GM18858 (cell line): ENCODE measurements around the gene ADGRV1.
"Not testable (repeated sequence)": the region's sequence is repeated elsewhere in the genome, so short reads cannot be mapped to it uniquely, and the experiment has no call there.

Experiments
- ATAC-seq: cut with Tn5 transposase; IDR thresholded peaks from one replicate; pipeline ENCODE4 v1.9.1; 2021; ENCODE audit not compliant: unreplicated experiment

The ADGRV1 gene

GRCh38 chr5:91049800-91050199, 491.2 kb downstream of the ADGRV1 start:
- no peak for ATAC-seq

- ATAC-seq: not testable (repeated sequence)
These were observed 493.8 kb downstream of the ADGRV1 start for GRCh38 chr5:91052411-91052810.

DNA sequence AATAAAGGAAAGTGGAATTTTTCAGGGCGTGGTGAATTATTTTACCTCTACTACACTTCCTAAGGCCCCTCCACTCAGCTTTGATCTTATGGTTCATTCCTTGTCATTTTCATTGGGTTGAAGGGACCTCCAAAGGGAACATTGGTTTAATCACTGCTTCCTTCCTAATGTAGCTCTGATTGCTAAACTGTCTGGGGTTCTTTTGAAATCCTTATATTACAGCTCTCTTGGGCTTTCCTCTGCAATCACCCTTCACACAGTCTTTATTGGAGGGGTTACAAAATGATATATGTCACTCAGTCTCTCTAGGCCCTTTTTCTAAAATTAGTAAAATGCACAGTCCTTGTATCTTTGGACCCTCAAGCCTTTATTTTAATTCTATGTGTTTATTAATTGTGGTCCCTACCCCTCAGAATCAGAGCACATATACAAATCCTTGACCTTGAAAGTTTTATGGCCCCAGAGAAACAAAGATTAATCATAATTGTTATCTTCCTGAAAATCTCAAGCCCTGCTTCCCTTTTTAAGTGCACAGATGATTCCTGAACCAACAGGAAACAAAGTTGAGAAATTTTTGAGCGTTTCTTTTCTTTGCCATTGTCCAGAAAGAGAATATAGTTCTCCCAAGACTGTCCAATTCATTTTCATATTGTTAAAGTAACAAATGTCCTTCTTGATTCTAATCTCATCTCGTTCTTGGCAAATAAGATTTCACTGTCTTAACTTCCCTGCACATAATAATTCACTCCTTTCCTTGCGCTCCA, 494.6 kb downstream of the ADGRV1 start:
- no peak for ATAC-seq

DNA sequence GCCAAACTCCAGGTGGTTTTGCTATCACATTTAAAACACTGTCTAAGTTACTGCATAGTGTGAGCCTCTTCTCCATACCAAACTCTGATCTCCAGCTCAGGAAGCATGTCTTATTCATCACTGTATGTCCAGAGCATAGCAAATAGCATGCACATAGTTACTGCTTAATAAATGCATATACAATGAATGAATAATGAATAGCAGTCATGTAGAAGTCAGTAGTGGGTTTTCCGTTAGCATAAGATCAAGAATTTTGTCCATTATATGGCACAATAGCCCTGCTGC, 495.1 kb downstream of the ADGRV1 start:
- ATAC-seq: no peak

- ATAC-seq: no peak
These were observed 499.6 kb downstream of the ADGRV1 start for GRCh38 chr5:91058155-91058554.

DNA sequence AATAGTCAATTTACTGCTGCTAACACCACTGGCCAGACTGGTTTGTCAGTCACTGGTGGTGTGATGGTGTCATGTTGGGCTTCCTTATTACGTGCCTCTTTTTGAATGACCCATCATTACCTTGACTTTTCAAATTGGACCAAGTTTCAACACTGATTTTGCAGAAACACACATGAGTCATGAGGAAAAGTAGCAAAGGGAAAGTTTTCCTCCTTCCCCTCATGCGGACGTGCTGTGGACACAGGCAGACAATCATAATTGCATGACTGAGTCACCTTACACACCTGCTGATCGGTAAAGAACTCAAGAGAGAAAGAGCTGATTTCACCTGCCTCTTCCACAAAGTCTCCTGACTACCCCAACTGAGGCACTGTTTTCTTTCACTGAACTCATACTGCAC, 500.0 kb downstream of the ADGRV1 start:
- no peak for ATAC-seq

GRCh38 chr5:91059409-91059808, 500.8 kb downstream of the ADGRV1 start:
- peak; percentile 94 for ATAC-seq

GRCh38 chr5:91061094-91061493, 502.5 kb downstream of the ADGRV1 start:
- no peak for ATAC-seq

GRCh38 chr5:91061946-91062562, 503.5 kb downstream of the ADGRV1 start:
- no peak for ATAC-seq

GRCh38 chr5:91063098-91063690, 504.6 kb downstream of the ADGRV1 start:
- ATAC-seq: not testable (repeated sequence)

GRCh38 chr5:91065496-91065895, 506.9 kb downstream of the ADGRV1 start:
- ATAC-seq: no peak

GRCh38 chr5:91069364-91069763, 510.8 kb downstream of the ADGRV1 start:
- ATAC-seq: no peak

- no peak for ATAC-seq
These were observed 512.4 kb downstream of the ADGRV1 start for GRCh38 chr5:91070761-91071550.

- no peak for ATAC-seq
These were observed 514.3 kb downstream of the ADGRV1 start for GRCh38 chr5:91072881-91073280.

DNA sequence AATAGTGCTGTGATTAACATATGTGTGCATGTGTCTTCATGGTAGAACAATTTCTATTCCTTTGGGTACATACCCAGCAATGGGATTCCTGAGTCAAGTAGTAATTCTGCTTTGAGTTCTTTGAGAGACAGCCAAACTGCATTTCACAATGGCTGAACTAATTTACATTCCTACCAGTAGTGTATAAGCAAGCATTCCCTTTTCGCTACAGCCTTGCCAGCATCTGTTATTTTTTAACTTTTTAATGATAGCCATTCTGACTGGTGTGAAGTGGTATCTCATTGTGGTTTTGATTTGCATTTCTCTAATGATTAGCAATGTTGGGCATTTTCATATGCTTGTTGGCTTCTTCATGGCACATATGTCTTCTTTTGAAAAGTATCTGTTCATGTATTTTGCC, 516.0 kb downstream of the ADGRV1 start:
- ATAC-seq: peak; percentile 56

DNA sequence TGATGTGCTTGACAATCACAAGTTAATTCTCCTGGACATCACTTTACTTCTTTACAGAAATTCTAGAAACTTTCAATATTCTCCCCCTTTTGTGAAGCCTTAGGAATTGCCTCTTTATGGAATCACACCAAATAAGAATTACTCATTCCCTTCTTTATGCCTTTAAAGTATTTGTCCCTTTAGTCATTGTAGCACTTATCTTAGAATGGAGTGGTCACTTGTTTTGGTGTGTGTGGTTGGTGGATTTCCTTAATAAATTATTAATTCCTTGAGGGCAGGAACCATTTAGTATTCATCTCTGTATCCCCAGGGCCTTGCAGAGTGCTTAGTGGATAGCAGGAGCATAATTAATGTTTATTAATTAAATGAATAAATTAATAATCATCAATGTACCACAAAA, 517.5 kb downstream of the ADGRV1 start:
- no peak for ATAC-seq

GRCh38 chr5:91077623-91078022, 519.0 kb downstream of the ADGRV1 start:
- ATAC-seq: no peak

GRCh38 chr5:91079037-91079436, 520.4 kb downstream of the ADGRV1 start:
- no peak for ATAC-seq

GRCh38 chr5:91089758-91090157, 531.2 kb downstream of the ADGRV1 start:
- no peak for ATAC-seq

DNA sequence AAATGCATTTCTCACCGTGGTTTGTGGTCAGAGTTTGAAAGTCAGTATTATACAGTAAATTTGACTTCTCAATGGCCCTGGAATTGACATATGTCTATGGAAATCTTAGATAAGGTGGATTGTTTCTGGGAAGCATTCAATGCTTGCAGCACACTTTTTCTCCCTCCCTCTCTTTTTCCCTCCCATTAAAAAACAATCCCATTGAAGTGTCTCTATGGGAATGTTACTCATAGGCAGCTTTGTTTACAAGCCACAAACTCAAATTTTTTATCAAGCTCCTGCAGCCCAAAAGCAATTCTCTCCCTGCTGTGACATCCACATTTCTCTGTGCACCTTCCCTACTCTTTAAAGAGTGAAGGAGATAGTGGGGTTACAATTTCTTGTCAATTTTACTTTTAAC, 532.4 kb downstream of the ADGRV1 start:
- ATAC-seq: no peak

GRCh38 chr5:91091471-91092234, 533.1 kb downstream of the ADGRV1 start:
- no peak for ATAC-seq
